ENCODE data around the gene TRIM17.

Gene TRIM17

GRCh38 chr1:228417483-228418203, 982 bp upstream of the TRIM17 start:
- H3K4me3 ChIP-seq (ENCODE audit: low read depth in 1 of 2, low read length in 2 of 2): no peak overlapping the region
- peaks cover 6 to 11% of the 10 kb centered on the region in 2 donors for H3K4me1 ChIP-seq (ENCODE audit: control insufficient read depth in 1 of 2, insufficient read depth in 2 of 2, low read length in 2 of 2)
- no peak overlapping the region for H3K27ac ChIP-seq (ENCODE audit: low read depth, low read length)
- no peak overlapping the region for H3K9ac ChIP-seq (ENCODE audit: low read depth in 1 of 2, low read length in 2 of 2)
- peaks cover 25 to 28% of the 10 kb centered on the region in 2 donors for H3K27me3 ChIP-seq (ENCODE audit: control insufficient read depth in 1 of 2, insufficient read depth in 2 of 2, low read length in 2 of 2)
- H3K36me3 ChIP-seq (ENCODE audit: control insufficient read depth in 1 of 2, insufficient read depth in 2 of 2, low read length in 2 of 2): no peaks in the 10 kb centered on the region
- no peaks in the 10 kb centered on the region for H3K9me3 ChIP-seq (ENCODE audit: control insufficient read depth in 1 of 2, low read length in 2 of 2)

- Histone ChIP-seq H3K4me1 (ENCODE audit: control insufficient read depth in 1 of 2, insufficient read depth in 2 of 2, low read length in 2 of 2) (peaks cover 6 to 11% of the 10 kb centered on the region in 2 donors), H3K9me3 (ENCODE audit: control insufficient read depth in 1 of 2, low read length in 2 of 2) (no peaks in the 10 kb centered on the region), H3K36me3 (ENCODE audit: control insufficient read depth in 1 of 2, insufficient read depth in 2 of 2, low read length in 2 of 2) (no peaks in the 10 kb centered on the region), H3K9ac (ENCODE audit: low read depth in 1 of 2, low read length in 2 of 2) (no peak overlapping the region), H3K4me3 (ENCODE audit: low read depth in 1 of 2, low read length in 2 of 2) (no peak overlapping the region), H3K27me3 (ENCODE audit: control insufficient read depth in 1 of 2, insufficient read depth in 2 of 2, low read length in 2 of 2) (peaks cover 25 to 28% of the 10 kb centered on the region in 2 donors), H3K27ac (ENCODE audit: low read depth, low read length) (no peak overlapping the region)
These were observed 400 bp upstream of the TRIM17 start for GRCh38 chr1:228417061-228417460.

GRCh38 chr1:228415853-228416216, 826 bp downstream of the TRIM17 start:
- Histone ChIP-seq H3K27ac (ENCODE audit: low read depth, low read length) (no peak overlapping the region), H3K4me1 (ENCODE audit: control insufficient read depth in 1 of 2, insufficient read depth in 2 of 2, low read length in 2 of 2) (peaks cover 6 to 11% of the 10 kb centered on the region in 2 donors), H3K9me3 (ENCODE audit: control insufficient read depth in 1 of 2, low read length in 2 of 2) (no peaks in the 10 kb centered on the region), H3K4me3 (ENCODE audit: low read depth in 1 of 2, low read length in 2 of 2) (peak overlapping the region; percentile 19 to 59), H3K9ac (ENCODE audit: low read depth in 1 of 2, low read length in 2 of 2) (no peak overlapping the region), H3K27me3 (ENCODE audit: control insufficient read depth in 1 of 2, insufficient read depth in 2 of 2, low read length in 2 of 2) (peaks cover 25 to 28% of the 10 kb centered on the region in 2 donors), H3K36me3 (ENCODE audit: control insufficient read depth in 1 of 2, insufficient read depth in 2 of 2, low read length in 2 of 2) (no peaks in the 10 kb centered on the region)

GRCh38 chr1:228415221-228415620, 1.4 kb downstream of the TRIM17 start:
- peaks cover 6 to 11% of the 10 kb centered on the region in 2 donors for H3K4me1 ChIP-seq (ENCODE audit: control insufficient read depth in 1 of 2, insufficient read depth in 2 of 2, low read length in 2 of 2)
- H3K9me3 ChIP-seq (ENCODE audit: control insufficient read depth in 1 of 2, low read length in 2 of 2): no peaks in the 10 kb centered on the region
- no peak overlapping the region for H3K4me3 ChIP-seq (ENCODE audit: low read depth in 1 of 2, low read length in 2 of 2)
- H3K27me3 ChIP-seq (ENCODE audit: control insufficient read depth in 1 of 2, insufficient read depth in 2 of 2, low read length in 2 of 2): peaks cover 25 to 28% of the 10 kb centered on the region in 2 donors
- H3K9ac ChIP-seq (ENCODE audit: low read depth in 1 of 2, low read length in 2 of 2): no peak overlapping the region
- H3K36me3 ChIP-seq (ENCODE audit: control insufficient read depth in 1 of 2, insufficient read depth in 2 of 2, low read length in 2 of 2): peaks cover 0 to 2% of the 10 kb centered on the region in 2 donors
- no peak overlapping the region for H3K27ac ChIP-seq (ENCODE audit: low read depth, low read length)

GRCh38 chr1:228414511-228415211, 2.0 kb downstream of the TRIM17 start:
- H3K36me3 ChIP-seq (ENCODE audit: control insufficient read depth in 1 of 2, insufficient read depth in 2 of 2, low read length in 2 of 2): peaks cover 0 to 3% of the 10 kb centered on the region in 2 donors
- H3K9me3 ChIP-seq (ENCODE audit: control insufficient read depth in 1 of 2, low read length in 2 of 2): no peaks in the 10 kb centered on the region
- no peak overlapping the region for H3K27ac ChIP-seq (ENCODE audit: low read depth, low read length)
- H3K9ac ChIP-seq (ENCODE audit: low read depth in 1 of 2, low read length in 2 of 2): no peak overlapping the region
- H3K4me3 ChIP-seq (ENCODE audit: low read depth in 1 of 2, low read length in 2 of 2): no peak overlapping the region
- peaks cover 25 to 28% of the 10 kb centered on the region in 2 donors for H3K27me3 ChIP-seq (ENCODE audit: control insufficient read depth in 1 of 2, insufficient read depth in 2 of 2, low read length in 2 of 2)
- peaks cover 6 to 11% of the 10 kb centered on the region in 2 donors for H3K4me1 ChIP-seq (ENCODE audit: control insufficient read depth in 1 of 2, insufficient read depth in 2 of 2, low read length in 2 of 2)

GRCh38 chr1:228413241-228414010, 3.2 kb downstream of the TRIM17 start:
- Histone ChIP-seq H3K9me3 (ENCODE audit: control insufficient read depth in 1 of 2, low read length in 2 of 2) (no peaks in the 10 kb centered on the region), H3K9ac (ENCODE audit: low read depth in 1 of 2, low read length in 2 of 2) (no peak overlapping the region), H3K4me1 (ENCODE audit: control insufficient read depth in 1 of 2, insufficient read depth in 2 of 2, low read length in 2 of 2) (peaks cover 7 to 11% of the 10 kb centered on the region in 2 donors), H3K36me3 (ENCODE audit: control insufficient read depth in 1 of 2, insufficient read depth in 2 of 2, low read length in 2 of 2) (peaks cover 0 to 3% of the 10 kb centered on the region in 2 donors), H3K4me3 (ENCODE audit: low read depth in 1 of 2, low read length in 2 of 2) (no peak overlapping the region), H3K27me3 (ENCODE audit: control insufficient read depth in 1 of 2, insufficient read depth in 2 of 2, low read length in 2 of 2) (peaks cover 25 to 27% of the 10 kb centered on the region in 2 donors), H3K27ac (ENCODE audit: low read depth, low read length) (no peak overlapping the region)

GRCh38 chr1:228411548-228412430, 4.9 kb downstream of the TRIM17 start:
- peaks cover 18 to 20% of the 10 kb centered on the region in 2 donors for H3K4me1 ChIP-seq (ENCODE audit: control insufficient read depth in 1 of 2, insufficient read depth in 2 of 2, low read length in 2 of 2)
- no peak overlapping the region for H3K4me3 ChIP-seq (ENCODE audit: low read depth in 1 of 2, low read length in 2 of 2)
- H3K36me3 ChIP-seq (ENCODE audit: control insufficient read depth in 1 of 2, insufficient read depth in 2 of 2, low read length in 2 of 2): peaks cover 0 to 3% of the 10 kb centered on the region in 2 donors
- H3K27me3 ChIP-seq (ENCODE audit: control insufficient read depth in 1 of 2, insufficient read depth in 2 of 2, low read length in 2 of 2): peaks cover 12 to 14% of the 10 kb centered on the region in 2 donors
- no peaks in the 10 kb centered on the region for H3K9me3 ChIP-seq (ENCODE audit: control insufficient read depth in 1 of 2, low read length in 2 of 2)
- H3K9ac ChIP-seq (ENCODE audit: low read depth in 1 of 2, low read length in 2 of 2): no peak overlapping the region
- H3K27ac ChIP-seq (ENCODE audit: low read depth, low read length): no peak overlapping the region

GRCh38 chr1:228411121-228411520, 5.5 kb downstream of the TRIM17 start:
- no peak overlapping the region for H3K9ac ChIP-seq (ENCODE audit: low read depth in 1 of 2, low read length in 2 of 2)
- H3K27ac ChIP-seq (ENCODE audit: low read depth, low read length): no peak overlapping the region
- H3K4me1 ChIP-seq (ENCODE audit: control insufficient read depth in 1 of 2, insufficient read depth in 2 of 2, low read length in 2 of 2): peaks cover 18 to 19% of the 10 kb centered on the region in 2 donors
- no peaks in the 10 kb centered on the region for H3K9me3 ChIP-seq (ENCODE audit: control insufficient read depth in 1 of 2, low read length in 2 of 2)
- H3K4me3 ChIP-seq (ENCODE audit: low read depth in 1 of 2, low read length in 2 of 2): no peak overlapping the region
- peaks cover 12% of the 10 kb centered on the region in 2 donors for H3K27me3 ChIP-seq (ENCODE audit: control insufficient read depth in 1 of 2, insufficient read depth in 2 of 2, low read length in 2 of 2)
- peaks cover 0 to 3% of the 10 kb centered on the region in 2 donors for H3K36me3 ChIP-seq (ENCODE audit: control insufficient read depth in 1 of 2, insufficient read depth in 2 of 2, low read length in 2 of 2)

GRCh38 chr1:228410671-228411070, 6.0 kb downstream of the TRIM17 start:
- Histone ChIP-seq H3K9ac (ENCODE audit: low read depth in 1 of 2, low read length in 2 of 2) (no peak overlapping the region), H3K27me3 (ENCODE audit: control insufficient read depth in 1 of 2, insufficient read depth in 2 of 2, low read length in 2 of 2) (peaks cover 7 to 9% of the 10 kb centered on the region in 2 donors), H3K9me3 (ENCODE audit: control insufficient read depth in 1 of 2, low read length in 2 of 2) (no peaks in the 10 kb centered on the region), H3K4me1 (ENCODE audit: control insufficient read depth in 1 of 2, insufficient read depth in 2 of 2, low read length in 2 of 2) (peaks cover 14 to 16% of the 10 kb centered on the region in 2 donors), H3K36me3 (ENCODE audit: control insufficient read depth in 1 of 2, insufficient read depth in 2 of 2, low read length in 2 of 2) (peaks cover 0 to 3% of the 10 kb centered on the region in 2 donors), H3K27ac (ENCODE audit: low read depth, low read length) (no peak overlapping the region), H3K4me3 (ENCODE audit: low read depth in 1 of 2, low read length in 2 of 2) (no peak overlapping the region)

Measured in duodenal mucosa (tissue), 2 donors.